DMS153 treated with DMSO at 0.1 percent for 48 hours (cell line): ENCODE results near the gene CENPN.

Experiments used
- DNase-seq: peaks from one replicate; lab custom pipeline; 2025; ENCODE audit not compliant: unreplicated experiment; lab: John Stamatoyannopoulos, UW

CENPN gene, protein sequence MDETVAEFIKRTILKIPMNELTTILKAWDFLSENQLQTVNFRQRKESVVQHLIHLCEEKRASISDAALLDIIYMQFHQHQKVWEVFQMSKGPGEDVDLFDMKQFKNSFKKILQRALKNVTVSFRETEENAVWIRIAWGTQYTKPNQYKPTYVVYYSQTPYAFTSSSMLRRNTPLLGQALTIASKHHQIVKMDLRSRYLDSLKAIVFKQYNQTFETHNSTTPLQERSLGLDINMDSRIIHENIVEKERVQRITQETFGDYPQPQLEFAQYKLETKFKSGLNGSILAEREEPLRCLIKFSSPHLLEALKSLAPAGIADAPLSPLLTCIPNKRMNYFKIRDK

GRCh38 chr16:81006813-81007695, at the start of gene CENPN, which contains the start of gene CMC2:
Gene CENPN, plus strand, starts transcription at chr16:81007214. Its CDS starts 4,726 bp downstream, at chr16:81011940.
Gene CMC2, minus strand, starts transcription at chr16:81006885. Its CDS starts 9,491 bp downstream, at chr16:80997394.
- DNase-seq, result peak; percentile 94

DNA sequence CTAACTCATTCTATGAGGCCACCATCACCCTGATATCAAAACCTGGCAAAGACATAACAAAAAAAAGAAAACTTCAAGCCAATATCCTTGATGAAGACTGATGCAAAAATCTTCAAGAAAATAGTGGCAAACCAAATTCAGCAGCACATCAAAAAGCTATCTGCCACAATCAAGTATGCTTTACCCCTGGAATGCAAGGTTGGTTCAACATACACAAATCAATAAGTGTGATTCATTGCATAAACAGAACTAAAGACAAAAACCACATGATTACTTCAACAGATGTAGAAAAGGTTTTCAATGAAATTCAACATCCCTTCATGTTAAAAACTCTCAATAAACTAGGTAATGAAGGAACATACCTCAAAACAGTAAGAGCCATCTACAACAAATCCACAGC, 48.7 kb upstream of the CENPN start:
- no peak for DNase-seq

DNA sequence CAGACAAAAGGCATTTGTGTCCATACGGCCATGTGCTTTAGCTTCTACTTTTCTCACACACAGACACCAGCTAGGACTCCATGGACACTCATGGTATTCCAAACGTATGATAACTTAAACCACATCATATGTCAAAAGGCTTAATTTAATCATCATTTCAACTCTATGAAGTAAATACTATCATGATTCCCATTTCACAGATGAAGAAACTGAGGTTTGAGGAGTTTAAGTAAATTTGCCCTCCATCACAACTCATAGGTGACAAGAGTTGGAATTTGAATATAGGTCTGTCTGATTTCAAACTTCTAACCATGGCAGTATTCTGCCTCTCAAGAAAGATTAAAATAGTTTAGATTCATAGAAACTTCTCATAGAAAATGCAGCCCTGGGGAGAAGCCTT, 44.1 kb upstream of the CENPN start:
- no peak for DNase-seq

- DNase-seq, result no peak
Measured at GRCh38 chr16:80964351-80964750, 42.7 kb upstream of the CENPN start.

GRCh38 chr16:80966617-80967016, 40.4 kb upstream of the CENPN start:
- DNase-seq, result no peak

- no peak for DNase-seq
Measured at GRCh38 chr16:80968386-80969113, 38.5 kb upstream of the CENPN start.

DNA sequence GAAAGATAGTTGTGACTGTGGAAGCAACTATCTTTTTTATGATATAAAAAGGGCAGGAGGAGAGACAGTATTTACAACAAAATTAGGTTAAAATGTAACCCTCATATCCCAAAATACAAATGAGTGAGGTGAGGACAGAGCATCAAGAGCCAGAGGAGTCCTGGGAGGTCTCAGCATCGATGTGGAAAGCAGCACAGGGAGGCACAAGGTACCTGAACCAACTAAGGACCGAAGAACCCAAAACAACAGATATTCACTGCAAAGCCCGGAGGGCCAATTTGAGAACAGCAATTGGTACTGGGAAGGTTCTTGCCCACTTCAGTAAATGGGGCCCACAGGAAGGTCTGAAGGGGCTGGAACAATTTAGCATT, 37.9 kb upstream of the CENPN start:
- DNase-seq, result no peak

- no peak for DNase-seq
Measured at GRCh38 chr16:80971819-80972218, 35.2 kb upstream of the CENPN start.

- no peak for DNase-seq
Measured at GRCh38 chr16:80972611-80973010, 34.4 kb upstream of the CENPN start.

DNA sequence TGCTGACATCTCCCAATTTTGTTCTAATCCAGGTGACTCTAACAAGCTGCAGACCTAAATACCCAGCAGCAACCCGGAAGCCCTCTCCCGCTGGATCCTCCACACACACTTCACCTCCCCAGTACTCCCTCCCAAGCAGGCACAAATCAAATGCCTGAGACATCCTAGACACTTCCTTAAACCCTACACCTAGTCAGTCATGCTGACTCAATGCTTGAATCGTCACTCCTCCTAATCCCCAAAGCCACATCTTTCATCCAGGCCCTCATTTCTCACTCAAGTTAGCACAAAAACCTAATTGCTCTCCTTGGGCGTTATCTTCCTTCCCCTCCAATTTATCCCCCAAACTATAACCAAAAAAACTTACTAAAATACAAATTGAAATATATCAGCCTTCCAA, 33.0 kb upstream of the CENPN start:
- DNase-seq, result no peak

DNA sequence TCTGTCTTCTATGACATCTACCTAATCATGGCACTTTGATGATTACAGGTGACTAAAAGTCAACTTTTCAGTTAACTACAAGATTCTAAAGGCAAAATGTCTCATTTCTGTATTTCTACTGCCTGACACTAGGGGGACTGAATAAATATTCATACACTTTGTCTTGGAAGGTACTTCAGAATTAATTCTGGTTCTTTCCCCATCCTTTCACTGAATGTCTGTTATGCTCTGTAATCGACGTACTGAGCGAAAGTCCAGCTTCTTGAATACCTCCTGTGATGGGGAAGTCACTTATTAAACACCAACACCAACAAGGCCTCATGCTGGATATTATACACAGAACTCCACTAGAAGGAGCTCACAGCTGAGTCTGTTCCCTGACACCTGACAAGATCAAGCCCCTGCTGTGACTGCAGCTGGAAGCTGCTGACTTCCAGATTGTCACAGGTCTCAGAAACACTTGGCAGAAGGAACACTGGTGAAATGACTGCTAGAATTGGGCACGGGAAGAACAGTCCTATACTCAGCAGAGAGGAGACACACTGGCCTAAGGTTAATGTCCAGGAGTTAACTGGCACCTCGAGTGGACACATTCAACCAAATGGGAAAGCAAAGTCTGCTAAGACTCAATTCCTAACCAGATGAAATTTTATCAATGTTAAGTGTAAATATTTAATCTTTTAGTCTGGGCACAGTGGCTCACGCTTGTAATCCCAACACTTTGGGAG, 32.2 kb upstream of the CENPN start:
- no peak for DNase-seq

- DNase-seq, result no peak
Measured at GRCh38 chr16:80976946-80977345, 30.1 kb upstream of the CENPN start.

DNA sequence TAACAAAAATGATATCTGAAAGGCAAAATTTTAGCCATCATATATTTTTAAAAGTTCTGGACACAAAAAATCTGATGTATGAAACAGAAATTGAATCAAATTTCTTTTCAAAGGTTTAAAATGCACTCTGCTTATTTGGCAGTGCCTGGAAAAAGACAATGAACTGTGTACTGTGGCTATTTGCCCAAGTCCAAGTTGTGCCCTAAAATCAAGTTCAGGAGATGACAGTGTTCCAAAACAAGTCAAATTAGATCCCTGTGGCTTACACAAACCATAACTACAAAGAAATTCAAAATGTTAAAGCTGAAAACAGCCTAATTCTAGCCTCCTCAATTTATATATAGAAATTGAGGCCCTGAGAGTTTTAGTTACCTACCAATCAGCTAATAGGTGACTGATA, 25.9 kb upstream of the CENPN start:
- DNase-seq, result no peak

- DNase-seq, result no peak
Measured at GRCh38 chr16:80982646-80983045, 24.4 kb upstream of the CENPN start.

DNA sequence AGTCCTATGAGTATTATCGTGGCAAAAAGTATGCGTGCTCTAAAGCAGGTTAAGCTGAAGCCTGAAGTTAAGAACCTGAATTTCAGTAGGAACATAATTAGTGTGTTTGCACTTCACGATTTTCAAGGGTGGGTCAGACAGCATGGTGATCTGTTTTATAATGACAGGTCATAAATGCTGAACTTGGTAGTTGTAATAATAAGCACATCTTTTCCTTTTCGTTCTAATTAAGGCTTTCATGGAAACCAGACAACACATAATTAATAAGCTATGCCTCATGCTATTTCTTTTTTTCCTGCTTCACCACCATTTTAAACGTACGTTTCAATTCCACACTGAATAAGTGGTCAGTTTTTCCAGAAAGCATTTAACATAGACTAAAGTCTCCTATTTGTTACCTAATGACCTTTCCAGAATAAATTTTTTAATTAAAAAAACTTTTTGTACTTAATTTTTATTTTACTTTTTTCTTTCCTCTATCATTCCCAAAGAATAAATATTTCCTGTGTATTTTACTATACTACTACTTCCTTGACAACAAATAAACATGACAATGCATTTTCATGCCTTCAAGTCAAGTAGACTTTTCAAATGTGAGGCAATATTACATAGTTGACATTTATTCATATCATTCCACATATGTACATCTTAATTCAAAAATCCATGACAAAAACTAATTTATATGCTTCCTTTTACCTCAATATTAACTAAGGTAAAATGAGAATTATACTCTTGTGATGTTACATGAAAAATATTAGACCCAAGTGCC, 22.7 kb upstream of the CENPN start:
- no peak for DNase-seq

DNA sequence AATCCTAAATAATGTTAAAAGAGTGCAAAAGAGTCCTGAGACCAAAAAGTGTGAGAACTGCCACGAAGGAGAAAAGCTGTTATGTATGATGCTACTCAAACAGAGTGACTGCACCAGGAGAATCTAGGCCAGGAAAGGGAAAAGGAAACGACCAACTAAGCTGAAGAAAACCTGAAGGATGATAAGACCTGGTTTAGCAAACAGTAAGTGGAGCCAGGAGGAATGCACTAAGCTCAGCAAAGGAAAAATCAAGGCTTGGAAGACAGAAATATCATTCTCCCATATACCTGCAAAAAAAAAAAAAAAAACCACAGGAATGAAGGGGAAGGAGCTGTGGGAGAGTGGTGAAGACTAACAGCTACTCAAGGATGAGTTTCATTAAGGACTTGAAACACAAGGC, 21.4 kb upstream of the CENPN start:
- DNase-seq, result no peak

DNA sequence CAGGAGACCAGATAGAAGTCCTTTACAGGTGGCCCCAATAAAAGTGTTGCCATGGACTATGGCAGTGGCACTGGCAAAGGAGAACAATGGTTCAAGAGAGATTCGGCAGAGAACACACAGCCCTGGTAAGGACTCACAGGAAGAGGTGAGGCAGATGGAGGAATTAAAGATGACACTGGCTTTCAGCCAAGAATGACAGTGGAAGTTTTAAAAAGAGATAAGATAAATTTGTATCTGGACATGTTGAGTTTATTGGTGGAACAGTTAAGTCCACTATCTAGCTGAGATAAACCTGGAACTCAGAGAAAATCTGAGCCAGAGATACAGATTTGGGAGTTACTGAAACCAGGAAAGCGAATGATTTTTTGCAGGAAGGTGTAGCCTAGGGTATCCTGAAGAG, 20.5 kb upstream of the CENPN start:
- no peak for DNase-seq

DNA sequence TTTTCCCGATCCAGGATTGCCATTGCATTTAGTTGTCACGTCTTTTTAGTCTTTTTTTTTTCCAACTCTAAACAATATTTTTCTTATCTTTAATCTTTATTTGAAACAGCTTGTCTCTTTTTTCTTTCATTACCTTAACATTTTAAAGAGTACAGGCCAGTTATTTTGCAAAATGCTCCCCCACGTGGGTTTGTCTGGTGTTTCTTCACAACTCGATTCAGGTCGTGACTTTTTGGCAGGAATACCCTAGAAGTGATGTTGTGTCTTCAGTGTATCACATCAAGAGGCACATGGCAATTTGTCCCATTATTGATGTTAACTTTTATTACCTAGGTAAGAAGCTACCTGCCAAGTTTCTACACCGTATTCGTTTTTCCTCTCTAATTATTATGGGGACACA, 18.3 kb upstream of the CENPN start:
- DNase-seq, result no peak

DNA sequence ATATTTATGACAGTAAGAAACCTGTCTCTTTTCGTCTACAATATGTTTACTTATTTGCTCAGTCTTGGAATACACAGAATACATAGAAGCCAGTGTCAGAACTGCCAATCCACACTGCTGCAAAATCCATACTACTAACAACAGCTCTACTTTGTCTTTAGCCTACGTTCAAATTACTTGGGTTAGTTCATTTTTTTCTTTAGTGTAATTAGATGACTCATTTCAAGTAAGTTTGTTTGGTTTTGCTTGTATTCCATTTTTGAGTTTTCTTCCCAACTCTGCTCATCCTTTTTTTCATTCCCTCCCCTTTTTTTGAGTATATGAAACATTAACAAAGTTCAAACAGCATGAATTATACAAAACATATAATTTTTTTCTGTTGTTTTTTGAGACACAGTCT, 17.2 kb upstream of the CENPN start:
- DNase-seq, result no peak

DNA sequence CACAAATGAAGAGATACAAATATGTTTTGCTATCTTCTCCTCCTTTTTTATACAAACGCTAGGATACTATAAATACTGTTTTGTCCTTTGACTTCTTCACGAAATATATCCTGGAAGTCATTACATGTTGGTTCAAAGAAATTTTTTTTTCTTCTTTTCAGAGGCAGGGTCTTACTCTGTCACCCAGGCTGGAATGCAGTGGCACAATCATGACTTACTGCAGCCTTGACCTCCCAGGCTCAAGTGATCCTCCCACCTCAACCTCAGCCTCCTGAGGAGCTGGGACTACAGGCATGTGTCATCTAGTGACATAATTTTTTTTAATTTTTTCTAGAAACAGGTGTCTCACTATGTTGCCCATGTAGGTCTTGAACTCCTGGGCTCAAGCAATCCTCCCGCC, 16.4 kb upstream of the CENPN start:
- DNase-seq, result no peak
